ENCODE measurements around the gene GAN. TPM values are rescaled to one million over a fixed set of nuclear protein-coding genes. Genes with fewer than 3 reads are reported as not detected.

The GAN gene
- total and polyA plus RNA-seq, 9 of the 15 experiments (the other 6 are each of a cell fraction or from before 2014, with no cell fraction given): 0.83 to 15.1 (median 5.2) TPM

GRCh38 chr16:81403601-81404391 lies 89.0 kb downstream of the GAN start (continued):
- no peak for TF ChIP-seq U2AF2 (optimal IDR thresholded peaks at IDR 0.05; ENCODE audit: low read depth, low read length)
- TF ChIP-seq TRIM28 (IDR thresholded peaks at IDR 0.05): no peak
- TF ChIP-seq POLR2G (IDR thresholded peaks at IDR 0.05; ENCODE audit: low read depth, low read length): peak; percentile 57; the same call in 1 of the 2 replicates
- TF ChIP-seq NR2C1 (IDR thresholded peaks at IDR 0.05): no peak
- no peak for TF ChIP-seq NR2C1 (tag; IDR thresholded peaks at IDR 0.05)
- TF ChIP-seq ZNF280A (IDR thresholded peaks at IDR 0.05; ENCODE audit: low read depth, partially characterized antibody): no peak
- TF ChIP-seq CLOCK (CRISPR knock-in tag; IDR thresholded peaks at IDR 0.05; ENCODE audit: borderline replicate concordance): no peak
- TF ChIP-seq TFAP4 (CRISPR knock-in tag; IDR thresholded peaks at IDR 0.05; ENCODE audit: borderline replicate concordance): peak; percentile 69; the same call in 1 of the 2 replicates
- TF ChIP-seq EP300 (IDR thresholded peaks at IDR 0.05; ENCODE audit: low read length): no peak
- no peak for TF ChIP-seq IFI16 (CRISPR knock-in tag; IDR thresholded peaks at IDR 0.05)
- no peak for TF ChIP-seq ARNT (IDR thresholded peaks at IDR 0.05)
- no peak for TF ChIP-seq ZNF76 (CRISPR knock-in tag; IDR thresholded peaks at IDR 0.05; ENCODE audit: borderline replicate concordance)
- TF ChIP-seq ZBTB33 (CRISPR knock-in tag; IDR thresholded peaks at IDR 0.05): peak; percentile 91
- peak; percentile 50 to 69; a peak in 3 of 4 replicates for TF ChIP-seq RCOR1 (IDR thresholded peaks at IDR 0.05; ENCODE audit: borderline replicate concordance in 1 of 2, low read depth in 2 of 2, low read length in 2 of 2)
- TF ChIP-seq TCF7 (IDR thresholded peaks at IDR 0.05; ENCODE audit: borderline replicate concordance): peak; percentile 64; the same call in 1 of the 2 replicates
- TF ChIP-seq ZNF449 (CRISPR knock-in tag; IDR thresholded peaks at IDR 0.05): no peak
- TF ChIP-seq CHD2 (IDR thresholded peaks at IDR 0.05; ENCODE audit: low read depth, low read length): peak; percentile 32; the same call in 1 of the 2 replicates
- TF ChIP-seq DPF2 (IDR thresholded peaks at IDR 0.05): no peak
- TF ChIP-seq ZNF699 (CRISPR knock-in tag; IDR thresholded peaks at IDR 0.05; ENCODE audit: insufficient replicate concordance): no peak
